Daoy (cell line): ENCODE measurements around the gene TLR9. TPM values are rescaled to one million over a fixed set of nuclear protein-coding genes. Genes with fewer than 3 reads are reported as not detected.

Experiments
- DNase-seq: peaks from one replicate; pipeline ENCODE4 v3.0.0-alpha.2; 2015; ENCODE audit warnings: low read depth
- total RNA-seq: library from RNA; depleted of rRNA; stranded (reverse); fragments of >200 nt; shearing (Covaris generic); gene quantifications from 2 replicates; pipeline ENCODE4 v1.2.3, GENCODE V29; 2014

Gene TLR9
- total RNA-seq, 1 experiment from 2014 or later, result not detected

DNA sequence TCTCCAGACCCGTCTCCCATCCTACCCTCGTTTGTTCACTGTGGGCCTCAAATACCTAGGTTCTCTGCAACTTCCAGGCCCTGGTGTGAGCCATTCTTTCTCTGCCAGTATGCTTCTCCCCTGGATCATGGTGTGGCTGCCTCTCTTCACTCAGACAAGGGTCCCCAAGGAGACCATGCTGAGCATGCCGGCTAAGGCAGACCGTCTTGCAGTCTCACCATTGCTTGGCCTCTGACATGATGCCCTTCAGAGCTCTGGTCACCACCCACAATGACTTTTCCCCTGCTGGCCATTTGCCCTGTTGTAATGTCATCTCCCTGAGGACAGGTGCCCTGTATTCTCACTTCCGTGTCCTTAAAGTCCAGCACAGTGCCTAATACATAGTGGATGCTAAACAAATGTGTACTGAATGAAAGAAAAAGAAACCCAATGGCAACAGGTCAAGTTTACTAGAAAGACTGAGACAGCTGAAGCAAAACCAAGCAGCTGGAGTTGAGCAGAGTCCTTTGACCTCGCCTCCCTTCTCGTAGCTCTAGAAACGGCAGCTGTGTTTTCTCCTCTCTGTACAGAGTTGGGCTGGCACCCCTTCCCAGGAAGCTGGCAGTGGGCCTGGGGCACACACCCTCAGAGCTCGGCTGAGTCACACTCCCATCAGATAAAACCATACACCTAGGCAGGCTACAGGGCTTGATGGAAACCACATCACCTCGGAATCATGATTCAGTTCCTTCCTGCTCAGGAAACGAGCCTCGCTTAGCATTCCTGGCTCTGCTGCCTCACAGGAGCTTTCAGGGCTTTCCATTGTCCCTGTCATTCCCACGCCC, 8.6 kb downstream of the TLR9 start:
- DNase-seq, result peak; percentile 94

GRCh38 chr3:52215351-52215750, 10.1 kb downstream of the TLR9 start:
- no peak for DNase-seq

- DNase-seq, result no peak
These were observed 11.5 kb downstream of the TLR9 start for GRCh38 chr3:52213901-52214300.

DNA sequence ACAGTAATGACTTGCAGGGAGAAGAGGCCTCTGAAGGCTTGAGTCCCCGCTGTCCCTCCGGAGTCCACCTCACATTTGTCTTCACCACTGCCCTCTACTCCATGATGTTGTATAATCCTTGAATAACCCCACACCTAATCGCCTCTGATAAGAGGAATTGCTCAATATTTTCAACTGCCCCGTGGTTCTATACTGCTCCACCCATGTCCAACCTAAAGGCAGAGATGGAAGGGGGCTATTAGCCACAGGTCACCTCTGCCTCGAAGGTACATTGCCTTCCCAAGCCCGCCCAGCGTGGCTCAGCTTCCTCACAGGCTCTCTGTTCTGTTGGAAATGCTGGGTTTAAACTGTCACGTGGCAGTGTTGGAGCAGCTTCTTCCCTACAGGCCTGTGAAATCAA, 12.4 kb downstream of the TLR9 start:
- no peak for DNase-seq

GRCh38 chr3:52211268-52211891, 14.1 kb downstream of the TLR9 start:
- no peak for DNase-seq

- no peak for DNase-seq
These were observed 14.8 kb downstream of the TLR9 start for GRCh38 chr3:52210550-52211046.

DNA sequence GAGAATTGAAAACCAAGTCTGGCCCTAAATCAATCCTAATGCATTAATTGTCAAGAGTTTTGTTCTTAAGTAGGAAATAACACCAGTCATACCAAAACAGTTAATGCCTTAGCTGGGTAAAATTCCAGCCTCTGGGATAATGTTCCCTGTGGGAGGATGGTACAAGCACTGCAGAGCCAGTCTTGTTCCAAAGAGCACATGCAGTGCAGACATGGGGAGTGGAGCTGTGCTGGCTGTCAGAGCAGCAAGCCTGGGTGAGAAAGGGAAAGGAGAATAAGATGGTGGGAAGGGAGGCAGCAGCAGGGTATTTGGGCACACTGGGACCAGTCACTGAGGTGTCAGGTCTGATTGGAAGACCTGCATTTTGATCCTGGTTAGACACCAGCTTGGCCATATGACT, 15.4 kb downstream of the TLR9 start:
- DNase-seq, result no peak

- DNase-seq, result no peak
These were observed 16.9 kb downstream of the TLR9 start for GRCh38 chr3:52208556-52208955.

GRCh38 chr3:52205727-52206372, 19.6 kb downstream of the TLR9 start:
- DNase-seq, result peak; percentile 43

- no peak for DNase-seq
These were observed 20.9 kb downstream of the TLR9 start for GRCh38 chr3:52204337-52205073.

DNA sequence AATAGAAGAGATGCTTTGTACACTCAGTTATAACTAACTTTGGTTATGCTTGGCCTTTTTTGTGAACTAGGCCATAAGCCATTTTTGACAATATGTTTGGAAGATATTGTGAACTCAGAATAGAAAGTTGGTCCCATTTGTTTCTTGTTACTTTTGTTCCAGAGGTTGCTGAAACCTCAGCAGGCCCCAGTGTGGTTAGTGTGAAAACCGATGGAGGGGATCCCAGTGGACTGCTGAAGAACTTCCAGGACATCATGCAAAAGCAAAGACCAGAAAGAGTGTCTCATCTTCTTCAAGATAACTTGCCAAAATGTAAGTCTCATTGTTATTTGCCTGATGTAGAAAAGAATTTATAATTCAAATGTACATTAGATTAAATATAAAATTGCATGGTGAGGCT, 21.7 kb downstream of the TLR9 start:
- no peak for DNase-seq

DNA sequence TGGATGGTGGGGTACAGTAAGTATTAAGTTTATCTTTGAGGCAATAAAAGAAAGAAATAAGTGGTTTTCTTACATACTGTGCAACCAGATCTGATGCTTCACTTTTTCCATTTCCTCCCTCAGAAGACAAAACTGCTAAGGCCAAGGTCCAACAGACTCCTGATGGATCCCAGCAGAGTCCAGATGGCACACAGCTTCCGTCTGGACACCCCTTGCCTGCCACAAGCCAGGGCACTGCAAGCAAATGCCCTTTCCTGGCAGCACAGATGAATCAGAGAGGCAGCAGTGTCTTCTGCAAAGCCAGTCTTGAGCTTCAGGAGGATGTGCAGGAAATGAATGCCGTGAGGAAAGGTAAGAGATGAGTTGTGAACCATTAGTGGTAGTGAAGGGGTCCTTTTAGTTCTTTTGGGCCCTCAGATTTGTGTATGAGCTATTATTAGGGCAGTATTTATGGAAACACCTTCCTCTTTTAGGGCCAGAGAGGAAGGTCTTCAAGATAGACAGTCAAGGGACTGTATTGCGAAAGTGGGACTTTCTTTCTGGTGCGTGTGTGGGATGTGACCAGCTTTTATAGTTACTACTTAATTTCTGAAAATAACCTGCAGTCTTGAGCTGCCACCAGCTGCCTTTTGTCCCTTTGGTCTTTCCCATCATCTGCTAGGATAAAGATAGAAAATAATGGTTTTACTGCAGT, 22.9 kb downstream of the TLR9 start:
- no peak for DNase-seq

DNA sequence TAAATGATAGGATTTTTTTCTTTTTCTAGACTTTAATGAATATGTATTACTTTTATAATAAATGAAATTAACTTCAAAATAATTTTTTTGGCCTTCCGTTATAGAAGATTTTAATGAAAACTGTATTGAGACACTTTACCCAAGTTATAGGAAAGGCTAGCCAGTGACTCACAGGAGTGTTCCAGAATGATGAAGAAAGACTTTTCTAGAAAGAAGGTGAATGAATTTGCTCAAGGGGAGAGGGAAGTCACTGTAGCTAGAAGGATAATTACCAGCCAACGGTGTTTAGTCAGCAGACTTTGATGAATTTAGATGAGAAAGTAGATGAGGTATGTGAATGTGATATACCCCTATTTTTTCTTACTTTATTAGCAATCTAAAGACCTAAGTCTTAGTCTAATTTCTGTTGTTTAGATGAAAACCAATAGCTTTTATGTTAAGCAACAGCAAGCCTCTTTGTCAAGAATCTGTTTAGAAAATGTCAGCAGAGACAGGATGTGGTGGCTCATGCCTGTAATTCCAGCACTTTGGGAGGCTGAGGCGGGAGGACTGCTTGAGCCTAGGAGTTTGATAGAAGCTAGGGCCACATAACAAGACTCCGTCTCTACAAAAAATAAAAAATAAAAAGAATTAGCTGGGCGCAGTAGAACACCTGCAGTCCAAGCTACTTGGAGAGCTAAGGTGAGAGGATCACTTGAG, 24.3 kb downstream of the TLR9 start:
- no peak for DNase-seq

DNA sequence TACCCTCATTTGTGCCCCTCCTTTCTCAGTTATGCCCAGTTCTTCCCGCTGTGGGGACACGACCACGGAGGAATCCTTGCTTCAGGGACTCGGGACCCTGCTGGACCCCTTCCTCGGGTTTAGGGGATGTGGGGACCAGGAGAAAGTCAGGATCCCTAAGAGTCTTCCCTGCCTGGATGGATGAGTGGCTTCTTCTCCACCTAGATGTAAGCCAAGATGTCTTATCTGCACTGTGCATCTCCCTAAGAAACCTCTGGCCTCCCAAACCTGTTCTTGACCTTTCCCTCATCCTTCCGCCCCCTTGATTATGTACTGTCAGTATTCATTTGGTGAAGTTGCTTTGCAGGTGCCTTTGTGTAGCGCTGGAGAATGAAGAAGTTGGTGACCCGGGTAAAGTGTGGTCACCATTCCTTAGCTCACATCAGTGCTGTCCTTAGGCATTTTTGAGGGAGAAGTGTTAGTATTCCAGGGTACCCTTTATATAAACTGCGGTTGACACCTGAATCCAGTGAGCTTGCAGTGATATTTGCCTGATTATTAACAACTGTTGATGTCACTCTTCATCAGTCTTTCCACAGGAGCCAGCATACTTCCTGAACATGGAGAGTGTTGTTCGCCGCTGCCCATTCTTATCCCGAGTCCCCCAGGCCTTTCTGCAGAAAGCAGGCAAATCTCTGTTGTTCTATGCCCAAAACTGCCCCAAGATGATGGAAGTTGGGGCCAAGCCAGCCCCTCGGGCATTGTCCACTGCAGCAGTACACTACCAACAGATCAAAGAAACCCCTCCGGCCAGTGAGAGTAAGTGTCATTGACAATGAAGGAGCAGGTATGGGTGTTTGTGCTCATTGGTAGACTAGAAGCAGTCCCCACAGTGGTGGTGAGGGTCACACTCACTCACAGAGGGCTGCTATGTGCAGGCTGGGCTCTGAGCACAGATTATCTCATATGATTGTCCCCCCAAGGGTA, 26.5 kb downstream of the TLR9 start:
- no peak for DNase-seq

DNA sequence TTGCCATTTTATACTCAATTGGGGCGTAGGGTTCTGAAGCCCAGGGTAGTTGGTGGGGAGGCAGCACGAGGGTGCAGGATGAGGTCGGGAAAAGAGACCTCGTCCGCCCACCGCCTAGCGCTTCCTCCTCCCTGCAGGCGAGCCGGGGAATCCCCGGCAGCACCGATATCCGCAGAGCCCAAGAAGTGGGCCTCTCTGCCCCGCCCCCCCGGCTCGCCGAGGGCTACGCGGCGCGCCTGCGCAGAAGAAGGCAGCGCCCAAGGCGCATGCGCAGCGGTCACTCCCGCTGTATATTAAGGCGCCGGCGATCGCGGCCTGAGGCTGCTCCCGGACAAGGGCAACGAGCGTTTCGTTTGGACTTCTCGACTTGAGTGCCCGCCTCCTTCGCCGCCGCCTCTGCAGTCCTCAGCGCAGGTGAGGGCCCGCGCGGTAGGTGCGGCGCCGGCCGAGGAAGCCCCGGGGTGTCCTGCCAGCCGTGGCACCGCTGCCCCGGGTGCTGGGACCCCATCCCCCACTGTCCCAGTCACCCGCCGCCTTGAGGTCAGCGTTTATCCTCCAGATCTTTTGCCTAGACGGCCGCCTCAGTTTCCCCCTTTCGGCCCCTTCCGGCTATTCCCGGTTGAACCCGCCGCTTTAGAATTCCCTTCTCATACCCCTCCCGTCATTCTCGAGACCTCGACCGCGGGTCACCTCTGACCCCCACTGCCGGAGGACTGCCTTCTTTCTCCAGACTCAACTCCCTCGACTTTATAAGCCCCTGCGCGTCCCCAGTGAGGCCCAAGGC, 27.4 kb downstream of the TLR9 start, which contains the start of gene ALAS1:
Gene ALAS1, plus strand, starts transcription at position 319 of the 784 bp plus-strand sequence. CDS start 1,082 bp downstream, outside the sequence.
- peak; percentile 91 for DNase-seq

GRCh38 chr3:52197499-52197841, 28.0 kb downstream of the TLR9 start:
- DNase-seq, result no peak

DNA sequence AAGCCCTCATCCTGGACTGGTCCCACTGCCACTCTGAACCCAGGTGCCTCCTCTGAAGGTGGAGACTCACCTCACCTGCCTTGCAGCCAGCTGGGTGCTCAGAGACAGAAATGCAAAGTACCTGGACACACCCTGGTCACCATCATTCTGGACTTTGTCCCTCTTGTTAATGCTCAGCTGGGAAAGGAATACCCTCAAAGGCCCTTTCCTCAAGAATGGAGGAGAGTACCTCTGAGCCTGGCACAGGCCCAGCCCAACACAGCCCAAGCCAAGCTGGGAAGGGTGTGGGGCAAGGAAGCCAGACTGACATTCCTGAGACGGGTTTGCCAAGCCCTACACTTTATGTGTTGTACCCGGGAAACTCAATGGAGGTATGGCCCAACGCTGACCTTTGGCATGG, 28.5 kb downstream of the TLR9 start:
- no peak for DNase-seq

- no peak for DNase-seq
These were observed 29.6 kb downstream of the TLR9 start for GRCh38 chr3:52195823-52196331.

DNA sequence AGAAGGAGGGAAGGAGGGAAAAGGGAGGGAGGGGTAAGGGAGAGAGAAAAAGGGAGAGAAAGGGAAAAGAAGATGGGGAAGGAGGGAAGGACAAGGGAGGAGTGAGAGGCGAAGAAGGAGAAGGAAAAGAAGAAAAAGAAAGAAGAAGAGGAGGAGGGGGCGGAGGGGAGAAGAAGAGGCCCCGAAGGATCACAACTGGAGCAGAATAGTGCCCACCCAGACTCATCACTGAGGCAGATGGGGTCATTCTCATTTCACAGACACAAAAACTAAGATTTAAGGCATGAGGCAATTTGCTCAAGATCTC, 30.2 kb downstream of the TLR9 start:
- no peak for DNase-seq
